Liver (tissue), 3 donors: ENCODE results near the gene MED20.

ENCODE experiments used
- ATF3 ChIP-seq: IDR thresholded peaks from 2 replicates; pipeline ENCODE4 v1.6.1; 2016; ENCODE audit warnings: antibody characterized with exemption
- CTCF ChIP-seq: fragments of 150-350 bp; IDR thresholded peaks from 2 replicates; pipeline ENCODE4 v1.5.1; 2017; ENCODE audit warnings: improper control_type of control experiment, low read depth, low read length; ENCODE audit not compliant: missing input control
- FOXA1 ChIP-seq: IDR thresholded peaks from 2 replicates; pipeline ENCODE4 v1.6.1; 2016; ENCODE audit warnings: antibody characterized with exemption
- GABPA ChIP-seq, 2 donors: IDR thresholded peaks in 1 of 2; conservative IDR thresholded peaks in 1 of 2; 2 replicates each; pipeline ENCODE4 v1.6.1; 2016; ENCODE audit warnings: antibody characterized with exemption in 2 of 2, mild to moderate bottlenecking in 1 of 2, moderate library complexity in 1 of 2
- MAX ChIP-seq: IDR thresholded peaks from 2 replicates; pipeline ENCODE4 v1.6.1; 2016; ENCODE audit warnings: antibody characterized with exemption
- NR2F2 ChIP-seq: IDR thresholded peaks from 2 replicates; pipeline ENCODE4 v1.6.1; 2016; ENCODE audit warnings: antibody characterized with exemption
- RAD21 ChIP-seq, 2 donors: IDR thresholded peaks; 2 replicates each; pipeline ENCODE4 v1.6.1; 2016; ENCODE audit warnings: antibody characterized with exemption in 2 of 2, mild to moderate bottlenecking in 2 of 2
- REST ChIP-seq: IDR thresholded peaks from 2 replicates; pipeline ENCODE4 v1.6.1; 2016; ENCODE audit warnings: antibody characterized with exemption, mild to moderate bottlenecking
- RXRA ChIP-seq, 2 donors: IDR thresholded peaks; 2 replicates each; pipeline ENCODE4 v1.6.1; 2017 to 2018; ENCODE audit warnings: antibody characterized with exemption in 2 of 2, mild to moderate bottlenecking in 1 of 2
- TAF1 ChIP-seq: conservative IDR thresholded peaks from 2 replicates; pipeline ENCODE4 v1.6.1; 2016; ENCODE audit warnings: antibody characterized with exemption, mild to moderate bottlenecking
- YY1 ChIP-seq: IDR thresholded peaks from 2 replicates; pipeline ENCODE4 v1.6.1; 2016; ENCODE audit warnings: antibody characterized with exemption, mild to moderate bottlenecking
- ZBTB33 ChIP-seq: IDR thresholded peaks from 2 replicates; pipeline ENCODE4 v1.6.1; 2016; ENCODE audit warnings: antibody characterized with exemption
- donor health status: healthy.
- donor health status: healthy.

- TF ChIP-seq ATF3 (no peak), CTCF (no peak), MAX (no peak), ZBTB33 (no peak), REST (no peak), RAD21 (IDR thresholded peaks at IDR 0.05) (no peak), TAF1 (no peak), RXRA (IDR thresholded peaks at IDR 0.05) (no peak), GABPA (IDR thresholded peaks at IDR 0.05 in 1 of 2, conservative IDR thresholded peaks at IDR 0.05 in 1 of 2) (no peak), NR2F2 (no peak), FOXA1 (no peak), YY1 (no peak)
Observed at GRCh38 chr6:41894366-41895299, 26.3 kb downstream of the MED20 start.
